SKM-1 treated with dmso at 0.1 percent for 144 hours (cell line): ENCODE results near the gene NRXN3.

Experiments used
- DNase-seq: peaks from one replicate; lab custom pipeline; 2025; ENCODE audit not compliant: unreplicated experiment; lab: John Stamatoyannopoulos, UW

The NRXN3 gene

DNA sequence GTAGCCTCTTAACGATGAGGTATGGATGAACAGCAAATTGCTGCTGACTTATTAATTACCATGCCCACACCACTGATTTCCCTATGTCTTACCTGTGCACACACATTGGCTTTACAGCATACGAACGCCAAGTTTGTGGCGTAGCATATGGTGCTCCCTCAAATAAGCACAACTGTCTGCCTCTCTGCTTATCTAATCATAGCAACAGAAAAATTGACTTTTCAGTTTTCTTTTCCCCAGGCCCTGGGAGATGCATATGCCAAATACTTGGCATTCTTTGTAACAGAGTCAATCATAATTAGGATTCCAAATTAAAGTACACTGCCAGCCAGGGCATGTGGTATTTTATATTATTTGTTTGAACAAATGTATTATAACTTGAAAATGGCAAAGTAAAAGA, 1415.7 kb downstream of the NRXN3 start:
- DNase-seq: no peak

DNA sequence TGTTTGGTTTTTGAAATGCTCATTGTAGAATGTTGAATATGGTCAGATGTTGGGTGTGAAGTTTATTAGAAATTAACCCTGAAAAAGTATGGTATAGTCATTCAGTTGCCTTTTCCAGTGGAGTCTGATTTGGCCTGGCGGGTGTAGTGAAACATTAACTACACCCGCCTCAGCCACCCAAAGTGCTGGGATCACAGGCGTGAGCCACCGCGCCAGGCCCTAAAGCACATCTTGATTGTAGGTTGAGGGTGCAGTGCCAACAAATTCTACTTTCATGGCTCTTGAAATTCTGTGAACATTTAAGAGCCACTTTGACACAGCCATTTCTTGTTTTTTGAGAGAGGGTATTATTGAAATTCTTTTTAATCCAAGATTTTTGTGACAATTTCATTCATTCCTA, 1416.2 kb downstream of the NRXN3 start:
- no peak for DNase-seq

DNA sequence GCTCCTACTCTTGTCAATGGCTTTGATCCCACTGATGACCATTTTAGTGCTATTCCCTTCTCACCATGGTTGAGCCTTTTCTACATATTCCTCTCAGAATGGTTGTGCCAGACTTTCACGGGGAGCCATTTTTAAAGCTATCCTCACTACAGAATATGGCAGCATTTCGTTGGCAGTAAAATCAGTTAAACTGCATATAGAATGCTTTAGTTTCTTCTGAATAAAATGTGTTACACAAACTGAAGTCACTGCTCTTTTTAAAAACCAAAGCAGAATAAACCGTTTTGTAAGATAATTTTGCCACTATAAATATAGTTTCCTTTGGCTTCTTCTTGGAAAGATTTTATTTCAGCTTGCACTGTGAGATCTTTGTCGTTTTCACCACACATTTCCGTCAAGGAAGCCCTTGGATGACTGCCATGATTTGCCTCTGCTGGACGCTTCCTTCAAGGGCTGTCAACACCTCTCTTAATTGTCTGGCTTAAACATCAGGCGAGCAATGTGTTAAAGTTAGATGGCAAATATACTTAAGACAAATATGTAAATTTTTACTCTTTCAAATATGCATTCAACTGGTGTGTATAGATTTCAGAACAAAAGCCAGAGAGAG, 1416.9 kb downstream of the NRXN3 start:
- no peak for DNase-seq

DNA sequence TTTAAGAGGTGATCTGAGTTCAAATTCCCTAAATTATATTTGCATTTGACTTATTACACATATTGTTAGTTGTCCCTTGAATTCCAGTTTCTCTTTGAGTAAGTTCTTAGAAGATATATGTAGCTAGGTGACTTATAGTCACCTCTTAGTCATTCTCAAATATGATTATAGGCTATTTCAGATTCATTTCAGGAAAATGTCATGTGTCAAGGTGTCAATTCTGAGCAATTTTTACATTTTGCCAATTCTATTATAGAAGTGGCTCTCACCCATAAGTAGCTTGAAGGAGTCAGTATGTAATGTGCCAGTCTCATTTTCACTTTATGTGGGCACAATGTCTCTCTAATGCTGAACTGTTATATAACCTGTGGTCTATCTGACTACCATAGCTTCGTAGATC, 1417.7 kb downstream of the NRXN3 start:
- no peak for DNase-seq

DNA sequence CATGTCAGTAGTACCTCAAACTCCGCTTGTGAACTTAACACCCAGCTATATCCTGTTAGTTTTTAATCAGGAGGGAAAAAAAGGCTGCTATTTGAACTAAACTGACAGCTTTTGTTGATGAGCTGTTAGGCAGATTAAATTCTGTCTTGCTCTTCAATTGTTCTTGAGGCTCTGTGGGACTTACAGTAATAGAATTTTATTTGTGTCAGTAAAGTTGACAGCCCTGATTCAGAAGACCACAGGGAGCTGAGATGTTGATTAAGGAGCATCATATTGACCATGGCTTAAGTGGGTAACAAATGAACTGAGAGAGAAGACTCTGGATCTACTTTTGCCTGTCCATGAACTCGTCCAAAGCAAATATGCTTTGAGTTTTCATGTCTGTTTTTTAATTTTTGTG, 1418.2 kb downstream of the NRXN3 start:
- DNase-seq: no peak

DNA sequence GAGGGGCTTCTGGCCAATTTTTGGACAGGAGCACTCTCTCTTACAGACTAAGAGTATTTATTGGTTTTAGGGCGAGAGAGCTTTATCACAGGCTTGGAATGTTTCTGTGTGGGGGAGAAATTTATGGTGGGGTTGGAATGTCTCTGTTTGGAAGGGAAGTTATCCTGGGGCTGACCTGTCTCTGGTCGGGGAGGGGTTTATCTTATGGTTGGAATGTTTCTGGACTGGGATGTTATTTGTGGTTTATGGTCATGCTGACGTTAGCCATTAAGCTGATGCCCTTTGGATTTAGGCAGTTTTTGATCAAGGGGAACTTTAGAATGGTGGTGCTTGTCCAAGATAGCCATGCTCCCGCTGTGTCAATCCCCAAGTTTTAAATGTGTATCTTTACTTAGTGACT, 1426.4 kb downstream of the NRXN3 start:
- DNase-seq: no peak

DNA sequence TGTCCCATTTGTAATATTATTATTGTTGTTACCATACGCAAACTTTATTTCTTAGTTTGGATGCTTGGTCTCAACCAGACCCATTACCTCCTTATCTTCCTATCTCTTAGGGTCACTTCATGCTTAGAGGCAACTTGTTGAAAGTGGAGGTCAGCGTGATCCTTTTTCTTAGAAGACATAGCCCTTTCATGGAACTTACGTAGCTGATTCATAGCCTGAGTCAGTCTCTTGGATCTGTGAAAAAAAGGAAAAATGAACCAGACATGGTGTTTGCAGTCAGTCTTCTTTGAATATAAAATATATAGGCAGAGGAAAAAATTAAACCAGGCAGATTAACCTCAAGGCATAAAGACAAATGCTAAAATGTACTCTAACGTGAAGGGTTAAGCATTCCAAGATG, 1427.4 kb downstream of the NRXN3 start:
- DNase-seq: no peak

DNA sequence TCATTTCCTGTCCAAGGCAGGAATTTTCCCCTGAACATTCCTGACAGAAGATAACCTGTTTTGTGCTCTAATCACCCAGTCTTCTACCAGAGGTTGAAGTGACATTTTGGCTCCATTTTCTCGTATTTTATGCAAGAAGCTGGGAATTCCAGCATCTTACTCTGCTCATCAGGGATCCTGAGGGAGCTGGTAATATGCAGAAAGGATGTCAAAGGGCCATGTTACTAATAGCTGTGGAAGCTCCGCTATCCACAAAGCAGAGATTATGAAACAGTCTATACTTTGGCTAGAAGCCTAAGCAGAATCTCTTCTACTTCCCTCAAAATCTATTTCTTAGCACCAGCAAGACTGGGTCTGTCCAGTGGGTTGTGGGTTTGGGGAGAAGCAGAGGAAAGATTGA, 1428.2 kb downstream of the NRXN3 start:
- no peak for DNase-seq

DNA sequence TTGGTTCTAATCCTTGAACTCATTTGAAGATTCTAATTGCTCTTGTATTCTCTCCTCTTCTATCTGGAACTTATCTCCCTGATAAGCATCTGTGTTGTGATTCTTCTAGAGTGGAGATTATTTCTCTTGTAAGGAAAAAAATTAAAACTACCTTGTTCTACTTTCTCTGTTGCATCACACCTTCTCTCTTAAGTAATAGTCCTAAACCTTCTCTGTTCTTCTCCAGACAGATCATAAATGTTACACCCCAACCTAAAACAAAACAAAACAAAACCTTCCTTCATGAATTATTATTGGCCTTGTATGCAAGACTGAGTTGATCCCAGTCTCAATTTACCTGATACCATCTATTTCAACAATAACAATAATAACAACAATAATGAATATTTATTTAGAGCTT, 1429.1 kb downstream of the NRXN3 start:
- DNase-seq: no peak

DNA sequence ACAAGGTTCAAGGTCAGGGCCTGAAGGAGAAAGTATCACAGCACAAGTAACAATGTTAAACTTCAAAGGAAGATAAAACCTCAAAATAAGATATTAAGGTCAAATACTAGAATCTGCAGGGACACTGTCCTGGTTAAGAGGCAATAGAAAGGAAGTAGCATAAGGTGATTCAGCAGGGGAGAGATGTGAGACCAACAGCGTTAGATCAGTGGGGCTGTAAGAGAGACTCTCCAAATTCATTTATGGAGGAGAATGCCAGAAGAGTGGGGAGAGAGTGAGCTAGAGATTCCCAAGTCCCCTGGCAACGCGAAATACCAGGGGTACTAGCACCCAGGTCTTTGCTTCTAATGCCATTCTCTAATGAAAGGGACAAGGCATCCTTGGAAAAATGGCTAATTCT, 1430.2 kb downstream of the NRXN3 start:
- DNase-seq: no peak

DNA sequence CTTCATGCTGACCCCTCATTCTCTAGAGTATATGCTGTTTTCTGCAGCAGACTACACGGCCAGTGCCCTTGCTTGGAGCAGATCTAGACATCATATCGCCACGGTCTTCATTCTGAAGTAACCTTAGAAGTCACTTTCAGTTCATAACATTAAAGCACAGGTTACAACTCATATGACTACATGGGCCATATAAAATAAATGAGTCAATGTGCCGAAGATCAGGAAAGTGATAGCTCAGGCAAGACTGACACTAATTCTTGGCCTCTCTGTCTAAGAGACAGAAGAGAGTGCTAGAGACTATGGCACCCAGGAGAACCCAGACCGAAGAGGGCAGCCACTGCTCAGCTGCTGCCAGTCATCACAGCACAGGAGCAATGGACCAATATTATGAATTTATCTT, 1431.4 kb downstream of the NRXN3 start:
- DNase-seq: no peak

DNA sequence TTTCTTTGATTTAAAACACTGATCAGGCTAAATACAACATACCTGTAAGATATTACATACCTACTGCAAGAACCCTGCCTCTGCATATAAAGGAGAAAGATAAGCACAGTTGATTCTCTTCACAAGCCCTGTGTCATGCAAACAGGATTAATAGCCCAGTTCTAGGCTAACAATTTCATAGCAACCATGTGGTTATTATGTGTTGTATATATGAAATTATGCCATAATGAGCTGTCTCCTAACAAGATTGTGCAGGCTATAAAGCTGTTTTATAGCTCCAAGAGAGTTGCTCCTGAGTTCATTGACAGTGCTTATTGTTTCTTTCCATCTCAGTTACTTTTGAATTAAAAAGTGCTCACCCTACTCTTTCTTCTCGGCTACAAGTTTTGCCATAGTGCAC, 1431.9 kb downstream of the NRXN3 start:
- no peak for DNase-seq

DNA sequence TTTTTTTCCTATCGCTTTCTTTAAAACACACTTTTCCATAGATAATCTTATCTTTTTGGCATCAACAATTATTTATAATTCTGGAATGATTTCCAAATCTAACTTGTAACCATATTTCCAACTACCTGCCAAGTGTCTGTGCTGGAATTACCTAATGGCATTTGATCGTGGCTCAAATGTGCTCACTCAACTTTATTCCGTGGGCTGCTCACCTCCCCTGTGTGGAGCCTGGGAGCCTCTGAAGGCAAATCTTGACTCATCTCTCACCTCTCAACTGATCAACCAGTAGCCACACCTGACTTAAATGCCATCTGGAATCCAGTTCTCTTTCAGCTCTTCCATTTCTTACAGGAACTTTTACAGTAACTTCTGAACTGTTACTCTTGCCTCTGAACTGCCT, 1432.6 kb downstream of the NRXN3 start:
- no peak for DNase-seq

DNA sequence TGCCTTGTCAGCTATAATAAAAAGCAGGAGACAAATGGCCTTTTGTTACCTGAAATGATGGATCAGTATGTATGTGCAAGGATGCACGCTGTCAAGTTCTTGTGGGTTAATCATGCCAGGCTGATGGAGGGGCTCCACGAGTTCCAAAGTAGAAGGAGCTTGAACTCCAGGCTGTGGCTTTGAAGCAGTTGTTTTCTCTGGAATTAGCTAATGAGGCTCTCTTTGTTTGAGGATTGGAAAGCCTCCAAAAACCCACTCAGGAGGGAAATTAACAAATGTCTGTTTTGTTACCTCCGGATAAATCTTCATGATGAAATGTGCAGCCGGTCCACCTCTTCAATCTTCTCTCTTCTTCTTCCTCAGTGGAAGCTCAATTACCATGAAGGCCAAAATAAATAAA, 1435.7 kb downstream of the NRXN3 start:
- DNase-seq: no peak

DNA sequence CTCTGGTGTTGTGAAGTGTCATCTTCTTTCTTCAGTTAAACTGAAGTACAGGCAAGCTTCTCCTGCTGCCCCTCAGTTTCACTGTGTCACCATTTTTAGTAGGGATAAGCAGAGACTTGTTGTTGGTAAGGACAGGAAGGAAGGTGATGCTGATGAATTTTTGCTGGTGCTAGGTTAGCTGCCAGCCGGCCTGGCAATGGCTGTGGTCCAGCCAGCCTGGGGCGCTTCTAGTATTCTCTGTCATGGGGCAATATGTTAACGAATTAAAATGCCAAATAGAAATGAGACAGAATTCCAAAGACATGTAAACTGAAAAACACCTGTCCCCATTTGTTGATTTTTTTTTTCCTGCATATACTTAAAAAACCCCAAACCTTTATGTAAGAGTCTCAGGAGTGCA, 1438.3 kb downstream of the NRXN3 start:
- no peak for DNase-seq

DNA sequence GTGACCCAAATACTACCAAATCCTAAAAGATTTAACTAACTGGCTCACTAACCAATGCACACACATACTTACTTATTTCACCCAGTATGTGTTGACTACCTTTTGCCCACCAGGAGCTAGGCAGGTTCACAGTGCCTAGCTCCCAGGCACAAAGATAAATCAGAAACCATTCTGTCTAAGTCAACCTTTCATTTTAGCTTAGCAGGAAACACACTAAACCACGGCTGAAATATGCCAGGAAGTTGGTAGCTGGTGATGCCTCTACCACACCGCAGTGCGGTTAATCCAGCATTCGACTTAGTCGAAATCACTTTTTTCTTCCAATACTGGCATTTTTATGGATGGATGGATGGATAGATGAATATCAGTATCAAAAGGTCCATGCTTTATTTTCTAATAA, 1443.5 kb downstream of the NRXN3 start:
- DNase-seq: no peak

DNA sequence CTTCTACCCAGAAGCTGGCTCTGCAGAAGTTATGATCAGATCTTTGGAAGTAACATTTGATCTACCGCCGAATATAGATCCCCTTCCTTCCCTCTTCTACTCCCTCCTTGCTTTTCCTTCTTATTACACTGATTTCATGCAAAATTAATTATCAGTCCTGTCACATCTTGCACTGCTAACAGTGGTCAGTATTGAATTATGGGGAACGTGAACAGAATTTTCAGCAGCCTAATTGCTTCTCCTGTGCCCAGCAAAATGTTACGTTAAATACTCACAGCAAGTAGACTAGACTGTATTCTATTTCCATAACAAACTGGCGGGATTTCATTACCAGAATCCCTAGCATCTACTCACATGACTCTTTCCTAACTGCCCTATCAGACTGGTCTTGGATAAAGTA, 1444.3 kb downstream of the NRXN3 start:
- DNase-seq: no peak

DNA sequence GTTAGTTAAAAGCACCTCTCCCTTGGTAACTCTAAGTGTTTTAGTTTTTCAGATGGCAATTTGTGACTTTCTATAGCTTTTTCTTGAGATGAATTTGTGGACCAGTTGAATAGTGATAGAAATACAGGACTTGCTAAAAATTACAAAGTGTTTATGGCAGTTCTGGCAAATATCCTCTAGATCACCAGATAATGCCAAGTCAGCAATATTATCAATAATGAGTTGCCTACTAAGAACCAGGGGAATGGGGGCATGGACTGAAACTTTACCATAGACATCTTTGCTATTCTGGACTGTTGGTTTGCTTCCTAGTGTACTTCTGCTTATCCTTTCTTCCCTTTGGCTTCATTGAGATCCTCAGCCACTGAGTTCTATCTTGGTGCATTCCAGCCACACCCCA, 1456.9 kb downstream of the NRXN3 start:
- no peak for DNase-seq

DNA sequence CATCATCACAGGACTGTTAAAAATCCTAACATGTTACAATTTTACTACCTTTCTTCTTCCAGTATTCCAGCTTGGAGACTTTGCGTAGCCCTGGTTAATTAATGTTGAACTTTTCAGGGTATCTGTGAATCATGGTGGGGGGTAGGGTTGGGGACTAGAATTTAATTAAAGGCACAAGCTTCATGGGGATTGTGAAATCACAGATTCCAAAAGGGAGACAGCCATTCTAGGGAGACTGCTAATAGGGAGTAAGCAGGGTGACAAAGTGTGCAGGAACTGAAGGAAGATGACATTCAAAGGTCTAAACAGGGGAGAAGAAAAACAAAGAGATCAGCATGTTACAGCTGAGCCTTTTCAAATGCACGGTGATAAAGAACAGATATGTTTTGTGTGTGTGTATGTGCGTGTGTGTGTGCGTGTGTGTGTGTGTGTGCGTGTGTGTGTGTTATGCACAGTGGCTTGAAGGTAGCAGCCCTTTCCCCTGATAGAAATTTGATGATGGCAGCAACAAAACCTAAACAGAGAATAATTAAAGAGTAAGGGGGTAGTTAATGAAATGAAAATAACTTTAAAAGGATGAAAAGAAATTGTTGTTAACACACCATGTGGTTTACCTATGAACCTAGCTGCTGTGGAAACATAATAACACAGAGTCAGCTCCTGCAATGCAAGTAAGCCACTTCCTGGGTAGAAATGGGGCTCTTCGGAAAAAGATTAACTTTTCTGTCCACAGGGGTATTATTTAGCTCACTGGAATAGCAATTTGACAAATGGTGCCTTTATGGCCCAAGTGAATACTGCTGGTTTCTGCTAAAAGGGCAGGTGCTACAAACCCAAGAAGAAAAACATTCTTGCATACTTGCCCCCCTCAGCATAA, 1459.5 kb downstream of the NRXN3 start:
- no peak for DNase-seq

DNA sequence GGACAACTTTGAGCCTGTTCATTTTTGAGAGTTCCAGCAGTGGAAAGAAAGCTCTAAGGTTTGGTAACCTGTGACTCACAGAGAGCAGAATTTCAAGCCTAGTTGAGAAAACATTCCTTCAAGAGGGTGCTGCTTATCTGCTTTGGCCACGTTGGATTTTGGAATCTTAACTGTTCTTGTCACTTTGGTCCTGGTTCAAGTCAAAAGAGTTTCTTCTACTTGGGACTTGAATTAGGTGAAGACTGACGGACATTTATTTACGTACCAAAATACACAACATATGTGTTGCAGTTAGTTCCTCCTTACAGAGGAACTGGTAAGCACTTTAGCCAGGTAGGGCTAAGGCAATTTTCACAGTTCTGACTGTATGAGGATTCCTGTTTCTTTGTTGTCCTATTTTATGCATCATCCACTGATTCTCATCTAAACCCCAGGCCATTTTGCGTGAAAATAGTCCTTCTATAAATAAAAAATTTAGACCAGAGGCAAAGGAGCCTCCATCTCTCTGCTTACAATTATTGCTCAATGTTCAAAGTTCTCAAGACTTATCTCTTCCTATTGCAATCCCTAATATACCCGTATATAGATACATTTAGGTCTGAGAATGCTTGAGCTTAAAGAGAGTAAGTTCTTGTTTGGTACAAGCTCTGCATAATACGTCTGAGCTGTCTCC, 1460.3 kb downstream of the NRXN3 start:
- DNase-seq: no peak

DNA sequence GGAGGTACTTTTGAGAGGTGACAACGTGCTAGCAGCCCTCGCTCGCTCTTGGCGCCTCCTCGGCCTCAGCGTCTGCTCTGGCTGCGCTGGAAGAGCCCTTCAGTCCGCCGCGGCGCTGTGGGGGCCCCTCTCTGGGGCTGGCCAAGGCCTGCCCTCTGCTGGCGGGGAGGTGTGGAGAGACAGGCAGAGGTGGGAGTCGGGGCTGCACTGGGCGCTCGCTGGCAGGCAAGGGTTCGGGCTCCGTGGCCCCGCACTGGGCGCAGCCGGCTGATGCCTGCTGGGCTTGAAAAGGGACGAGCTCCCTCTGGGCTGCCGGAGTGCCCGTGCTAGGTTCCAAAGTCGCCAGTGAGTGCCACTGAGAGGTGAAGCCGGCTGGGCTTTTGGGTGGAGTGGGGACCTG, 1461.1 kb downstream of the NRXN3 start:
- DNase-seq: no peak

DNA sequence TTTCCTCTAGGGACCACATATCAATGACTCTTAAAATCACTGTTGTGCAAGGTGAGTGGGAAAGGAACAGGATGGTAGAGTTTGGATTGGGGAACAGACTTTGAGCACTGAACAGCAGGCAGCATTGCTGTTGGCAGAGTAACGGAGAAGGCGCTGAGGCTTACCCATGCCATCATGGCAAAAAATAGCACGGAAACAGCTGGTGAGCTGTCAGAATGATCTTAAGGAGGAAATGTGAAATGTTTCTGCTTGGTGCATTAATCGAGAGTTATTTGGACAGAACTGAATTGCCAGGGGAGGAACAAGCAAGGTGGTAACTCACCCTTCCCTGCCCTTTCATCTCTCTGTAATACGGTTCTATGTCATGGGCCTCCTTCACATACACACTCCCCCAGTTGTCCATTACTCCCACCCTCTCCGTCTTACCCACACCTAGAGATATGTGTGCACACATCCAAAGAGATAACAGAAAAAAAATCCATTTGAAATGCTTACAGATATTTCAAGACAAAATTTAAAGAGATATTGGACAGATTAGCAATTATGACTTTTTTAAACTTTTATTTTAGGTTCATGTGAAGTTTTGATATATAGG, 1468.6 kb downstream of the NRXN3 start:
- no peak for DNase-seq
